Memory B cell (primary cell): ENCODE data around the gene VWA3B.
A peak's percentile ranks its signal among the peaks of the same experiment; 100 is the strongest.

Source experiments
- ATAC-seq: fragments of 150-1000 bp; cut with Tn5 transposase; 2 replicates; pipeline ENCODE4 v1.10.0; 2021; ENCODE audit warnings: low read depth, mild to moderate bottlenecking, moderate library complexity
- DNase-seq, 2 donors: peaks; one replicate each; pipeline ENCODE4 v3.0.0; 2022; ENCODE audit warnings: low spot score in 2 of 2
- H3K27ac Mint-ChIP-seq: one replicate; pipeline ENCODE4 v1.8.0; 2022; ENCODE audit warnings: mild to moderate bottlenecking, moderate library complexity, mixed read lengths
- H3K27me3 Mint-ChIP-seq: one replicate; pipeline ENCODE4 v1.8.0; 2022; ENCODE audit warnings: mixed read lengths
- H3K36me3 Mint-ChIP-seq: one replicate; pipeline ENCODE4 v1.8.0; 2022; ENCODE audit warnings: mild to moderate bottlenecking, mixed read lengths
- H3K4me1 Mint-ChIP-seq: one replicate; pipeline ENCODE4 v1.8.0; 2022; ENCODE audit warnings: mixed read lengths
- H3K4me3 Mint-ChIP-seq: one replicate; pipeline ENCODE4 v1.8.0; 2022; ENCODE audit warnings: mild to moderate bottlenecking, moderate library complexity, mixed read lengths
- H3K9me3 Mint-ChIP-seq: one replicate; pipeline ENCODE4 v1.8.0; 2022; ENCODE audit warnings: mixed read lengths

The VWA3B gene

GRCh38 chr2:98158305-98158704, 71.3 kb downstream of the VWA3B start:
- H3K36me3 Mint-ChIP-seq, result no peaks in the 10 kb centered on the region
- H3K27ac Mint-ChIP-seq, result no peak overlapping the region
- ATAC-seq, result no peak
- no peak for DNase-seq
- H3K27me3 Mint-ChIP-seq, result no peaks in the 10 kb centered on the region
- H3K4me1 Mint-ChIP-seq, result no peaks in the 10 kb centered on the region
- H3K9me3 Mint-ChIP-seq, result no peaks in the 10 kb centered on the region
- no peak overlapping the region for H3K4me3 Mint-ChIP-seq

GRCh38 chr2:98160554-98160953, 73.6 kb downstream of the VWA3B start:
- H3K9me3 Mint-ChIP-seq, result no peaks in the 10 kb centered on the region
- DNase-seq (no peak), ATAC-seq (no peak)
- no peaks in the 10 kb centered on the region for H3K36me3 Mint-ChIP-seq
- H3K27ac Mint-ChIP-seq, result no peak overlapping the region
- H3K4me1 Mint-ChIP-seq, result no peaks in the 10 kb centered on the region
- H3K27me3 Mint-ChIP-seq, result peaks cover 2% of the 10 kb centered on the region
- H3K4me3 Mint-ChIP-seq, result no peak overlapping the region

GRCh38 chr2:98161186-98161585, 74.2 kb downstream of the VWA3B start:
- Mint-ChIP-seq H3K36me3 (no peaks in the 10 kb centered on the region), H3K4me1 (no peaks in the 10 kb centered on the region), H3K27me3 (peaks cover 2% of the 10 kb centered on the region), H3K4me3 (no peak overlapping the region), H3K9me3 (no peaks in the 10 kb centered on the region), H3K27ac (no peak overlapping the region)
- DNase-seq (no peak), ATAC-seq (no peak)

GRCh38 chr2:98164256-98164655, 77.3 kb downstream of the VWA3B start:
- Mint-ChIP-seq H3K36me3 (no peaks in the 10 kb centered on the region), H3K27me3 (peaks cover 2% of the 10 kb centered on the region), H3K4me1 (no peaks in the 10 kb centered on the region), H3K9me3 (no peaks in the 10 kb centered on the region), H3K27ac (no peak overlapping the region), H3K4me3 (no peak overlapping the region)
- ATAC-seq (no peak), DNase-seq (no peak)

- Mint-ChIP-seq H3K9me3 (no peaks in the 10 kb centered on the region), H3K4me3 (no peak overlapping the region), H3K36me3 (no peaks in the 10 kb centered on the region), H3K4me1 (no peaks in the 10 kb centered on the region), H3K27ac (no peak overlapping the region), H3K27me3 (peaks cover 4% of the 10 kb centered on the region)
- DNase-seq, result no peak
- ATAC-seq, result no peak
Measured at GRCh38 chr2:98165516-98166071, 78.6 kb downstream of the VWA3B start.

GRCh38 chr2:98167916-98168315, 80.9 kb downstream of the VWA3B start:
- H3K4me1 Mint-ChIP-seq, result no peaks in the 10 kb centered on the region
- no peak overlapping the region for H3K27ac Mint-ChIP-seq
- H3K9me3 Mint-ChIP-seq, result peaks cover 4% of the 10 kb centered on the region
- H3K4me3 Mint-ChIP-seq, result no peak overlapping the region
- DNase-seq (no peak), ATAC-seq (no peak)
- peaks cover 7% of the 10 kb centered on the region for H3K27me3 Mint-ChIP-seq
- H3K36me3 Mint-ChIP-seq, result peaks cover 3% of the 10 kb centered on the region

- no peak overlapping the region for H3K4me3 Mint-ChIP-seq
- H3K4me1 Mint-ChIP-seq, result no peaks in the 10 kb centered on the region
- no peak overlapping the region for H3K27ac Mint-ChIP-seq
- ATAC-seq, result no peak
- peaks cover 3% of the 10 kb centered on the region for H3K36me3 Mint-ChIP-seq
- no peak for DNase-seq
- H3K27me3 Mint-ChIP-seq, result peaks cover 7% of the 10 kb centered on the region
- H3K9me3 Mint-ChIP-seq, result peaks cover 4% of the 10 kb centered on the region
Measured at GRCh38 chr2:98170076-98170475, 83.1 kb downstream of the VWA3B start.

GRCh38 chr2:98172150-98172765, 85.3 kb downstream of the VWA3B start:
- H3K27ac Mint-ChIP-seq, result no peak overlapping the region
- no peak overlapping the region for H3K4me3 Mint-ChIP-seq
- no peak for ATAC-seq
- DNase-seq, result no peak
- H3K36me3 Mint-ChIP-seq, result peaks cover 3% of the 10 kb centered on the region
- peaks cover 12% of the 10 kb centered on the region for H3K4me1 Mint-ChIP-seq
- H3K9me3 Mint-ChIP-seq, result peaks cover 4% of the 10 kb centered on the region
- peaks cover 9% of the 10 kb centered on the region for H3K27me3 Mint-ChIP-seq

- peaks cover 4% of the 10 kb centered on the region for H3K9me3 Mint-ChIP-seq
- no peak overlapping the region for H3K4me3 Mint-ChIP-seq
- peaks cover 3% of the 10 kb centered on the region for H3K36me3 Mint-ChIP-seq
- ATAC-seq (no peak), DNase-seq (no peak)
- H3K4me1 Mint-ChIP-seq, result peaks cover 12% of the 10 kb centered on the region
- H3K27me3 Mint-ChIP-seq, result peaks cover 9% of the 10 kb centered on the region
- H3K27ac Mint-ChIP-seq, result no peak overlapping the region
Measured at GRCh38 chr2:98172951-98173350, 86.0 kb downstream of the VWA3B start.

- H3K4me1 Mint-ChIP-seq, result peaks cover 14% of the 10 kb centered on the region
- peaks cover 4% of the 10 kb centered on the region for H3K9me3 Mint-ChIP-seq
- no peak overlapping the region for H3K27ac Mint-ChIP-seq
- H3K4me3 Mint-ChIP-seq, result no peak overlapping the region
- peaks cover 10% of the 10 kb centered on the region for H3K27me3 Mint-ChIP-seq
- DNase-seq (peak in 1 of 2 donors; percentile 27), ATAC-seq (peak; percentile 88)
- H3K36me3 Mint-ChIP-seq, result peaks cover 3% of the 10 kb centered on the region
Measured at GRCh38 chr2:98175811-98176210, 88.8 kb downstream of the VWA3B start.

GRCh38 chr2:98177286-98177685, 90.3 kb downstream of the VWA3B start:
- Mint-ChIP-seq H3K27ac (no peak overlapping the region), H3K27me3 (peaks cover 7% of the 10 kb centered on the region), H3K9me3 (no peaks in the 10 kb centered on the region), H3K4me1 (peaks cover 14% of the 10 kb centered on the region), H3K36me3 (no peaks in the 10 kb centered on the region), H3K4me3 (no peak overlapping the region)
- no peak for ATAC-seq
- DNase-seq, result no peak

GRCh38 chr2:98177986-98178385, 91.0 kb downstream of the VWA3B start:
- no peaks in the 10 kb centered on the region for H3K36me3 Mint-ChIP-seq
- H3K27ac Mint-ChIP-seq, result no peak overlapping the region
- ATAC-seq (no peak), DNase-seq (no peak)
- peaks cover 7% of the 10 kb centered on the region for H3K27me3 Mint-ChIP-seq
- no peaks in the 10 kb centered on the region for H3K9me3 Mint-ChIP-seq
- H3K4me3 Mint-ChIP-seq, result no peak overlapping the region
- peaks cover 14% of the 10 kb centered on the region for H3K4me1 Mint-ChIP-seq

GRCh38 chr2:98180456-98180855, 93.5 kb downstream of the VWA3B start:
- Mint-ChIP-seq H3K36me3 (no peaks in the 10 kb centered on the region), H3K4me1 (peaks cover 11% of the 10 kb centered on the region), H3K27ac (no peak overlapping the region), H3K27me3 (peaks cover 7% of the 10 kb centered on the region), H3K4me3 (no peak overlapping the region), H3K9me3 (no peaks in the 10 kb centered on the region)
- ATAC-seq (no peak), DNase-seq (no peak)

GRCh38 chr2:98181346-98181745, 94.4 kb downstream of the VWA3B start:
- peaks cover 4% of the 10 kb centered on the region for H3K4me1 Mint-ChIP-seq
- H3K4me3 Mint-ChIP-seq, result no peak overlapping the region
- H3K27ac Mint-ChIP-seq, result no peak overlapping the region
- H3K9me3 Mint-ChIP-seq, result no peaks in the 10 kb centered on the region
- DNase-seq (no peak), ATAC-seq (no peak)
- peaks cover 6% of the 10 kb centered on the region for H3K27me3 Mint-ChIP-seq
- H3K36me3 Mint-ChIP-seq, result no peaks in the 10 kb centered on the region

GRCh38 chr2:98185801-98186200, 98.8 kb downstream of the VWA3B start:
- ATAC-seq (no peak), DNase-seq (no peak)
- H3K27me3 Mint-ChIP-seq, result no peaks in the 10 kb centered on the region
- H3K4me3 Mint-ChIP-seq, result no peak overlapping the region
- H3K9me3 Mint-ChIP-seq, result no peaks in the 10 kb centered on the region
- H3K36me3 Mint-ChIP-seq, result no peaks in the 10 kb centered on the region
- no peak overlapping the region for H3K27ac Mint-ChIP-seq
- H3K4me1 Mint-ChIP-seq, result no peaks in the 10 kb centered on the region
